Neural progenitor cell (in vitro differentiated cells): ENCODE measurements around the gene KLHL21. TPM values are rescaled to one million over a fixed set of nuclear protein-coding genes. Genes with fewer than 3 reads are reported as not detected.

Source experiments
- DNase-seq: peaks from one replicate; pipeline ENCODE4 v3.0.0-alpha.2; 2016; ENCODE audit warnings: low spot score
- H2AFZ ChIP-seq: fragments of 200-600 bp; sonication (generic); replicated peaks from 2 replicates; pipeline ENCODE4 v1.6.1; 2016; ENCODE audit warnings: antibody characterized with exemption
- H3F3A ChIP-seq: fragments of 200-600 bp; sonication (generic); 2 replicates; pipeline ENCODE4 v1.6.1; 2016; ENCODE audit warnings: antibody characterized with exemption, low read depth
- H3K27ac ChIP-seq: fragments of 200-600 bp; sonication (generic); 2 replicates; pipeline ENCODE4 v1.5.1; 2016; ENCODE audit warnings: mild to moderate bottlenecking
- H3K27me3 ChIP-seq: fragments of 200-600 bp; sonication (generic); 2 replicates; pipeline ENCODE4 v1.6.1; 2016; ENCODE audit warnings: mild to moderate bottlenecking, moderate library complexity
- H3K36me3 ChIP-seq: fragments of 200-600 bp; sonication (generic); 2 replicates; pipeline ENCODE4 v1.5.1; 2016
- H3K4me1 ChIP-seq: fragments of 200-600 bp; sonication (generic); 2 replicates; pipeline ENCODE4 v1.6.1; 2016; ENCODE audit warnings: mixed run types
- H3K4me2 ChIP-seq: fragments of 200-600 bp; sonication (generic); 2 replicates; pipeline ENCODE4 v1.6.1; 2016
- H3K4me3 ChIP-seq: fragments of 200-600 bp; sonication (generic); 2 replicates; pipeline ENCODE4 v1.5.1; 2016
- H3K79me2 ChIP-seq: fragments of 200-600 bp; sonication (generic); 2 replicates; pipeline ENCODE4 v1.6.1; 2016; ENCODE audit warnings: low read depth
- H3K9ac ChIP-seq: fragments of 200-600 bp; sonication (generic); 2 replicates; pipeline ENCODE4 v1.6.1; 2016
- H3K9me3 ChIP-seq: fragments of 200-600 bp; sonication (generic); 2 replicates; pipeline ENCODE4 v1.5.1; 2016; ENCODE audit warnings: low read depth
- H4K20me1 ChIP-seq: fragments of 200-600 bp; sonication (generic); 2 replicates; pipeline ENCODE4 v1.6.1; 2016; ENCODE audit warnings: low read depth
- H3K27ac Mint-ChIP-seq: 3 replicates; pipeline ENCODE4 v1.8.0; 2021; ENCODE audit warnings: mixed read lengths
- H3K27me3 Mint-ChIP-seq: 2 replicates; pipeline ENCODE4 v1.8.0; 2022; ENCODE audit warnings: low read depth, mild to moderate bottlenecking, inconsistent platforms, moderate library complexity, mixed read lengths; ENCODE audit not compliant: insufficient read depth
- H3K36me3 Mint-ChIP-seq: 3 replicates; pipeline ENCODE4 v1.8.0; 2021; ENCODE audit warnings: mixed read lengths
- H3K4me1 Mint-ChIP-seq: 3 replicates; pipeline ENCODE4 v1.8.0; 2021; ENCODE audit warnings: mixed read lengths
- H3K4me3 Mint-ChIP-seq: 3 replicates; pipeline ENCODE4 v1.8.0; 2021; ENCODE audit warnings: mild to moderate bottlenecking, moderate library complexity, mixed read lengths
- H3K9me3 Mint-ChIP-seq: 3 replicates; pipeline ENCODE4 v1.8.0; 2020; ENCODE audit warnings: mixed read lengths
- CTCF ChIP-seq: fragments of 200-600 bp; sonication (generic); IDR thresholded peaks from 2 replicates; pipeline ENCODE4 v1.5.1; 2017; ENCODE audit warnings: antibody characterized with exemption, mild to moderate bottlenecking
- EZH2 ChIP-seq: fragments of 200-600 bp; sonication (generic); IDR thresholded peaks from 2 replicates; pipeline ENCODE4 v1.6.1; 2017; ENCODE audit warnings: antibody characterized with exemption, mild to moderate bottlenecking, moderate library complexity
- EZH2phosphoT487 ChIP-seq: fragments of 200-600 bp; sonication (generic); IDR thresholded peaks from 2 replicates; pipeline ENCODE4 v1.6.1; 2017; ENCODE audit warnings: antibody characterized with exemption
- total RNA-seq: library from RNA; depleted of rRNA; stranded (reverse); fragments of >200 nt; gene quantifications from 2 replicates; pipeline ENCODE4 v1.2.3, GENCODE V29; 2015; ENCODE audit warnings: low replicate concordance

The KLHL21 gene
- total RNA-seq, 1 donor from 2014 or later: 4.8 TPM

- H3K9me3 Mint-ChIP-seq: no peaks in the 10 kb centered on the region
- H2AFZ ChIP-seq: no peak overlapping the region
- no peak overlapping the region for H3K9ac ChIP-seq
- H3K27me3 ChIP-seq: no peaks in the 10 kb centered on the region
- no peak overlapping the region for H3K4me3 Mint-ChIP-seq
- no peaks in the 10 kb centered on the region for H3K9me3 ChIP-seq
- DNase-seq: no peak
- H3K4me1 Mint-ChIP-seq: no peaks in the 10 kb centered on the region
- no peaks in the 10 kb centered on the region for H3K79me2 ChIP-seq
- no peak overlapping the region for H3K27ac ChIP-seq
- H4K20me1 ChIP-seq: peaks cover 12% of the 10 kb centered on the region
- no peaks in the 10 kb centered on the region for H3K4me1 ChIP-seq
- TF ChIP-seq EZH2phosphoT487 (no peak), CTCF (no peak), EZH2 (no peak)
- no peaks in the 10 kb centered on the region for H3K36me3 ChIP-seq
- no peak overlapping the region for H3K4me2 ChIP-seq
- H3K27ac Mint-ChIP-seq: no peak overlapping the region
- H3K36me3 Mint-ChIP-seq: peaks cover 10% of the 10 kb centered on the region
- H3K27me3 Mint-ChIP-seq: peaks cover 4% of the 10 kb centered on the region
- H3K4me3 ChIP-seq: no peak overlapping the region
- no peaks in the 10 kb centered on the region for H3F3A ChIP-seq
Observed at GRCh38 chr1:6591644-6592043, 11.0 kb downstream of the KLHL21 start.

- Histone ChIP-seq H3K9ac (no peak overlapping the region), H3K9me3 (no peaks in the 10 kb centered on the region), H2AFZ (no peak overlapping the region), H3K4me1 (no peaks in the 10 kb centered on the region), H4K20me1 (peaks cover 10% of the 10 kb centered on the region), H3K27ac (no peak overlapping the region), H3K4me2 (no peak overlapping the region), H3K36me3 (no peaks in the 10 kb centered on the region), H3K27me3 (no peaks in the 10 kb centered on the region), H3F3A (no peaks in the 10 kb centered on the region), H3K79me2 (no peaks in the 10 kb centered on the region), H3K4me3 (no peak overlapping the region)
- TF ChIP-seq EZH2 (no peak), CTCF (no peak), EZH2phosphoT487 (no peak)
- H3K9me3 Mint-ChIP-seq: no peaks in the 10 kb centered on the region
- no peaks in the 10 kb centered on the region for H3K4me1 Mint-ChIP-seq
- no peak overlapping the region for H3K27ac Mint-ChIP-seq
- H3K4me3 Mint-ChIP-seq: no peak overlapping the region
- H3K27me3 Mint-ChIP-seq: peaks cover 4% of the 10 kb centered on the region
- DNase-seq: no peak
- H3K36me3 Mint-ChIP-seq: peaks cover 7% of the 10 kb centered on the region
Observed at GRCh38 chr1:6591222-6591621, 11.4 kb downstream of the KLHL21 start.

DNA sequence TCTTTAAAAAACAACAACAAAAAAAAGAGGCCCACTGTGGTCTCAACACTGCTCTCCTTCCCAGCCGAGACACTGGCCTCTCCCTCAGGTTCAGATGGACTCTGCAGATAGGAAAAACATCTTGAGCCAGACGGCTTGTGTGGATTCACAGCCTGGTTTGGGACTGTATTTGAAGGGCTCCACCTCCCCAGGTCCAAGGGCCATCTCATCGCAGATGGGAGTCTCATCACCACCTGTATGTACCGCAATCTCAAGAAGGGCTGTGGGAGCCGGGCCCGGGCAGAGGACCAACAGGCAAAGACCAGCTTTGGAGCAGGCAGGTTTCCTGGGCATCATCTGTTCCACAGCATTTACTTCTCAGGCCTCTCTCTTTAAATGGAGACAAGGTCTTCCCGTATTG is 12.6 kb downstream of the KLHL21 start:
- H3K4me1 ChIP-seq: no peaks in the 10 kb centered on the region
- no peak overlapping the region for H2AFZ ChIP-seq
- Mint-ChIP-seq H3K4me3 (no peak overlapping the region), H3K27me3 (peaks cover 4% of the 10 kb centered on the region), H3K4me1 (no peaks in the 10 kb centered on the region), H3K9me3 (no peaks in the 10 kb centered on the region), H3K36me3 (peaks cover 4% of the 10 kb centered on the region), H3K27ac (no peak overlapping the region)
- no peaks in the 10 kb centered on the region for H3K9me3 ChIP-seq
- peaks cover 9% of the 10 kb centered on the region for H4K20me1 ChIP-seq
- H3K79me2 ChIP-seq: no peaks in the 10 kb centered on the region
- no peaks in the 10 kb centered on the region for H3F3A ChIP-seq
- H3K9ac ChIP-seq: no peak overlapping the region
- no peak overlapping the region for H3K4me3 ChIP-seq
- H3K4me2 ChIP-seq: no peak overlapping the region
- no peak for DNase-seq
- H3K36me3 ChIP-seq: no peaks in the 10 kb centered on the region
- H3K27me3 ChIP-seq: no peaks in the 10 kb centered on the region
- no peak overlapping the region for H3K27ac ChIP-seq
- TF ChIP-seq CTCF (no peak), EZH2 (no peak)
